GM12892 (cell line): ENCODE measurements around the gene NOXO1.

Source experiments
- POLR2A ChIP-seq: IDR thresholded peaks from 2 replicates; pipeline ENCODE4 v1.6.1; 2011; ENCODE audit warnings: low read depth, low read length, control low read depth
- POLR2AphosphoS5 ChIP-seq: IDR thresholded peaks from 2 replicates; pipeline ENCODE4 v1.6.1; 2011; ENCODE audit warnings: low read depth, low read length, control low read depth
- TAF1 ChIP-seq: IDR thresholded peaks from 2 replicates; pipeline ENCODE4 v1.6.1; 2011; ENCODE audit warnings: low read depth, mild to moderate bottlenecking, control low read depth, low read length, borderline replicate concordance

DNA sequence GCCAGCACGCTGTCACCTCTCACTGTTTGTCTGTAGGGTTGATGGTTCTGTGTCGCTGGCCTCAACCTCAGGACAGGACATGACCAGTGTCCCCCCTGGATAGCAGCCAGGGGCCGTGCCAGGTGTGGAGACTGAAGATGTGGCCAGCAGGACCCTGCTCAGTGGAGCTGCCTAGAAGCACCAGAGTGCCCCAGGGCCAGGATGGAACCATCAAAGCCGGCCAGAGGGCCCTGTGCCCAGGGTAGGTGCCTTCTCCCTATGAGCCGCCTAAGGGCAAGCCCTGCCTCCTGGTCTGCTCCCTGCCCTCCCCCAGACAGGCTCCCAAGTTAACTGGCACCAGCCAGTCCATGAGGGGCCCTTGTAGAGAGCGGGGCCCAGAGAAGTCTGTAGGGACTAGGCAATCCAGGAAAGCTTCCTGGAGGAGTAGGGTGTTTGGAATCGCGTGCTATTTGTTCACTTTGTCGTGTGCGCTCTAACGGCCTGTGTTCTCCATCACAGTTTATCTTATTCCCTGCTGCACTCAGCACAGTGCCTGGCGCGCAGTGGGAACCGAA, 22.5 kb downstream of the NOXO1 start:
- TF ChIP-seq POLR2AphosphoS5 (no peak), TAF1 (no peak), POLR2A (no peak)
